OCI-LY1 (cell line): ENCODE measurements around the gene DPM3.

ENCODE experiments used
- CTCF ChIP-seq: fragments of 200-600 bp; sonication (generic), shearing (Covaris generic); IDR thresholded peaks from 2 replicates; pipeline ENCODE4 v1.5.1; 2017; ENCODE audit warnings: mild to moderate bottlenecking, antibody characterized with exemption, low read length, moderate library complexity, mixed read lengths
- EZH2 ChIP-seq: fragments of 200-600 bp; sonication (generic), shearing (Covaris generic); IDR thresholded peaks from 2 replicates; pipeline ENCODE4 v1.8.0; 2017; ENCODE audit warnings: borderline replicate concordance, mixed run types, mild to moderate bottlenecking, antibody characterized with exemption, low read length, moderate library complexity, mixed read lengths

GRCh38 chr1:155137154-155137949 is 3.0 kb downstream of the DPM3 start:
- TF ChIP-seq CTCF: no peak
- TF ChIP-seq EZH2: no peak
